DOHH2 (cell line): ENCODE results near the gene TBC1D20.

Experiments
- H3F3A ChIP-seq: fragments of 200-600 bp; sonication (generic), shearing (Covaris generic); 2 replicates; pipeline ENCODE4 v1.6.0; 2016; ENCODE audit warnings: antibody characterized with exemption, mild to moderate bottlenecking; ENCODE audit not compliant: control insufficient read depth, insufficient read depth
- H3K27ac ChIP-seq: fragments of 200-600 bp; sonication (generic); 2 replicates; pipeline ENCODE4 v1.5.1; 2014; ENCODE audit warnings: low read depth, mild to moderate bottlenecking, low read length, moderate library complexity
- H3K27me3 ChIP-seq: fragments of 200-600 bp; sonication (generic); 2 replicates; pipeline ENCODE4 v1.6.1; 2014; ENCODE audit warnings: mild to moderate bottlenecking, low read length, mixed read lengths; ENCODE audit not compliant: control insufficient read depth
- H3K36me3 ChIP-seq: fragments of 200-600 bp; sonication (generic); 2 replicates; pipeline ENCODE4 v1.6.1; 2014; ENCODE audit warnings: mild to moderate bottlenecking, low read length, moderate library complexity, mixed read lengths; ENCODE audit not compliant: control insufficient read depth
- H3K4me1 ChIP-seq: fragments of 200-600 bp; sonication (generic); 2 replicates; pipeline ENCODE4 v1.6.1; 2014; ENCODE audit warnings: mild to moderate bottlenecking, low read length, mixed read lengths; ENCODE audit not compliant: control insufficient read depth
- H3K4me2 ChIP-seq: fragments of 200-600 bp; sonication (generic); 2 replicates; pipeline ENCODE4 v1.6.0; 2014; ENCODE audit warnings: mild to moderate bottlenecking, low read length, moderate library complexity
- H3K4me3 ChIP-seq: fragments of 200-600 bp; sonication (generic); 2 replicates; pipeline ENCODE4 v1.5.1; 2014; ENCODE audit warnings: mild to moderate bottlenecking, low read length, mixed read lengths
- H3K79me2 ChIP-seq: fragments of 200-600 bp; sonication (generic); 2 replicates; pipeline ENCODE4 v1.6.1; 2014; ENCODE audit warnings: mild to moderate bottlenecking, low read length, mixed read lengths; ENCODE audit not compliant: control insufficient read depth
- H3K9me2 ChIP-seq: fragments of 200-600 bp; sonication (generic); replicated peaks from 2 replicates; pipeline ENCODE4 v1.6.1; 2014; ENCODE audit warnings: mild to moderate bottlenecking, low read length, mixed read lengths; ENCODE audit not compliant: control insufficient read depth
- H3K9me3 ChIP-seq: fragments of 200-600 bp; sonication (generic); 2 replicates; pipeline ENCODE4 v1.6.1; 2014; ENCODE audit warnings: antibody characterized with exemption, low read length, mixed read lengths; ENCODE audit not compliant: control insufficient read depth, insufficient read depth
- H4K20me1 ChIP-seq: fragments of 200-600 bp; sonication (generic); 2 replicates; pipeline ENCODE4 v1.6.0; 2014; ENCODE audit warnings: low read depth, mild to moderate bottlenecking, antibody characterized with exemption, low read length, moderate library complexity; ENCODE audit not compliant: control insufficient read depth, insufficient read depth
- EZH2phosphoT487 ChIP-seq: fragments of 200-600 bp; sonication (generic); IDR thresholded peaks from 2 replicates; pipeline ENCODE4 v1.6.1; 2017; ENCODE audit warnings: borderline replicate concordance, mild to moderate bottlenecking, antibody characterized with exemption, low read length, moderate library complexity, mixed read lengths
- TF ChIP-seq, protein P1 (sequence below): fragments of 200-600 bp; sonication (generic); IDR thresholded peaks from one replicate; pipeline ENCODE4 v1.5.1; 2014; ENCODE audit warnings: antibody characterized with exemption, mild to moderate bottlenecking, low read depth, low read length; ENCODE audit not compliant: poor library complexity, severe bottlenecking

The TBC1D20 gene

DNA sequence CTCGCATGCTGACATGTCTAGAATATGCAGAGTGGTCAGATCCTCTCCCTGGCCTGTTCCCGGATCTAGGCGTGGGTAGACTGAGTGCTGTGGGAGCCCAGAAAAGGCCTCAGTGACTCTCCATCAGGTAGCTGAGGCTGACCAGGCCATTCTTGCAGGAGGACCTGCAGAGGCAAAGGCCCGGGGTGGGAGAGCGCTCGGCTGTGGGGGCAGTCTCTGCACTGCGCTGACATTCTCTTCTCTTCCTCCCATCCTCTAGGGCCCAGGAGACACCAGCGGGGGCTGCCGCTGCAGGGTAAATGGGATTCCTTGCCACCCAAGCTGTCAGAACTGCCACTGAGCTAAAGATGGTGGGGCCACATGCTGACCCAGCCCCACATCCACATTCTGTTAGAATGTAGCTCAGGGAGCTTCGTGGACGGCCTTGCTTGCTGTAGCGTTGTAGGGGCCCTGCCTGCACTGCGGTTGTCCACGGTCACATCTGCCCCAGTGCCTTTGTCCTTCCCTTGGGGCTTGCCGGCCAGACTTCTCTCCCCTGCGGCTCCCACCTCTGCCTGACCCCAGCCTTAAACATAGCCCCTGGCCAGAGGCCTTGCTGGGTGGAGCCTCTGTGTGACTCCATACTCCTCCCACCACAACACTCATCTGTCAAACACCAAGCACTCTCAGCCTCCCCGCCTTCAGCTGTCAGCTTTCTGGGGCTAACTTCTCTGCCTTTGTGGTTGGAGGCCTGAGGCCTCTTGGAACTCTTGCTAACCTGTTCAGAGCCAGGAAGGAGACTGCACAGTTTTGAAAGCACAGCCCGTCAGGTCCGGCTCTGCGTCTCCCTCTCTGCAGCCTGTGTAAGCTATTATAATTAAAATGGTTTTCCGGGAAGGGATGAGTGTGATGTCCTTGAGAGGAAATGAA lies 32.0 kb downstream of the TBC1D20 start:
- Histone ChIP-seq H3K4me1 (peaks cover 16% of the 10 kb centered on the region), H3K9me3 (no peaks in the 10 kb centered on the region), H3K9me2 (no peaks in the 10 kb centered on the region), H3K27me3 (no peaks in the 10 kb centered on the region), H3K4me2 (no peak overlapping the region), H3K79me2 (no peaks in the 10 kb centered on the region), H3F3A (no peaks in the 10 kb centered on the region), H3K4me3 (no peak overlapping the region), H3K36me3 (peaks cover 2% of the 10 kb centered on the region; the same call in 1 of the 2 replicates), H3K27ac (no peak overlapping the region), H4K20me1 (no peaks in the 10 kb centered on the region; the same call in 1 of the 2 replicates)
- no peak for TF ChIP-seq EZH2phosphoT487
- TF ChIP-seq, protein P1, sequence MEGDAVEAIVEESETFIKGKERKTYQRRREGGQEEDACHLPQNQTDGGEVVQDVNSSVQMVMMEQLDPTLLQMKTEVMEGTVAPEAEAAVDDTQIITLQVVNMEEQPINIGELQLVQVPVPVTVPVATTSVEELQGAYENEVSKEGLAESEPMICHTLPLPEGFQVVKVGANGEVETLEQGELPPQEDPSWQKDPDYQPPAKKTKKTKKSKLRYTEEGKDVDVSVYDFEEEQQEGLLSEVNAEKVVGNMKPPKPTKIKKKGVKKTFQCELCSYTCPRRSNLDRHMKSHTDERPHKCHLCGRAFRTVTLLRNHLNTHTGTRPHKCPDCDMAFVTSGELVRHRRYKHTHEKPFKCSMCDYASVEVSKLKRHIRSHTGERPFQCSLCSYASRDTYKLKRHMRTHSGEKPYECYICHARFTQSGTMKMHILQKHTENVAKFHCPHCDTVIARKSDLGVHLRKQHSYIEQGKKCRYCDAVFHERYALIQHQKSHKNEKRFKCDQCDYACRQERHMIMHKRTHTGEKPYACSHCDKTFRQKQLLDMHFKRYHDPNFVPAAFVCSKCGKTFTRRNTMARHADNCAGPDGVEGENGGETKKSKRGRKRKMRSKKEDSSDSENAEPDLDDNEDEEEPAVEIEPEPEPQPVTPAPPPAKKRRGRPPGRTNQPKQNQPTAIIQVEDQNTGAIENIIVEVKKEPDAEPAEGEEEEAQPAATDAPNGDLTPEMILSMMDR = no peak

DNA sequence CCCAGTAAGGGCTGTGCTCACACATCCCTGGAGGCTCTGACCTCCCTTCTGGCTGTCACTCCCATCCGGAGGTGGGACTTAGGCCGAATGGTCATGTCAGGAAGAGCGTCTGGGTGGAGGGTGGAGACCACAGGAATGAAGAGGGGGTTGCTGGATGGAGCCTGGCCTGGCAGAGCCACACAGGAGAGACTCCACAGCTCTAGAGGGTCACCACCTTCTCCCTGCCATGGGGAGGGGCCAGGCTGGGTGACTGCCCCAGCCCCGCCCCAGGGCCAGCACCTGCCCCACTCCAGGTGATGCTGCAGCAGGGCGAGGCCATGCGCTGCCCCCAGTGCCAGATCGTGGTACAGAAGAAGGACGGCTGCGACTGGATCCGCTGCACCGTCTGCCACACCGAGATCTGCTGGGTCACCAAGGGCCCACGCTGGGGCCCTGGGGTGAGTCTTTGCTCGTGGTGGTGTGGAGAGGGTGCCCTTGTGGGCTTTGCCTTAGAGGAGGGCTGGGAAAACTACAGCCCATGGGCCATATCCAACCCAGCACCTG lies 33.6 kb downstream of the TBC1D20 start:
- Histone ChIP-seq H4K20me1 (no peaks in the 10 kb centered on the region; the same call in 1 of the 2 replicates), H3K4me3 (no peak overlapping the region), H3K4me2 (no peak overlapping the region), H3K27me3 (no peaks in the 10 kb centered on the region), H3K4me1 (peaks cover 6% of the 10 kb centered on the region), H3K9me2 (no peaks in the 10 kb centered on the region), H3F3A (no peaks in the 10 kb centered on the region), H3K9me3 (no peaks in the 10 kb centered on the region), H3K79me2 (no peaks in the 10 kb centered on the region), H3K27ac (no peak overlapping the region), H3K36me3 (no peaks in the 10 kb centered on the region; the same call in 1 of the 2 replicates)
- TF ChIP-seq, protein P1 = no peak
- TF ChIP-seq EZH2phosphoT487 = no peak

DNA sequence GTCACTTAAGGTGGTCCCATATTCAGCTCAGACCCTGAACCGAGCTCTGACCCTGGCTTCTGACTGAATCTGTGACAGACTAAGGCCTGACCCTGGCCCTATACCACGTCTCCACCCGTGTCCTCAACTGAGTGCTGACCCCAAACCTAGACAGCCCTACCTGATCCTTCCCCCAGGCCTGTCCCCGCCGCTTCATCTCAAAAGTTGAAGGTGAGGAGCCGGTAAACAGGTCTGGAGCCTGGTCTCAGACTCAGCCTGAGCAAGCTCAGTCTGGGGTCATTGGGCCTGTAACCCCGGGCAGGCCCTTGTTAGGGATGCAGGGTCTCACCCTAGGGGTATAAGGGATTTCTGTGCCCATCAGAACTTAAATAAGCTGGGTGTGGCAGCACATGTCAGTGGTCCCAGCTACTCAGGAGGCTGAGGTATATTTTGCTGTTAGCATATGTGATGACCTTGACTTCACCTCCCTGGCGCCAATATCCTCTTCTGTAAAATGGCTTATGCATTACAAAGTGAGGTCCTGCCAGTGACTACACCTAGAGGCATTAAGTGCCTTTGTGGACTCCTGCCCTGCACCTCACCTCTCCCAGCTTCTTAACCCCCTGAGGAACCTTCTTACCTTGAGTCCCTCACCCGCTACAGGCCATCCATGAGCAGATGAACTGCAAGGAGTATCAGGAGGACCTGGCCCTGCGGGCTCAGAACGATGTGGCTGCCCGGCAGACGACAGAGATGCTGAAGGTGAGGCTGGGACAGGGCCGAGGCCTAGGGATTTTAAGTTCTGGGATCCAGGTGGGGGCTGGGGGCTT lies 34.3 kb downstream of the TBC1D20 start:
- H3K4me2 ChIP-seq = no peak overlapping the region
- no peaks in the 10 kb centered on the region for H3K9me3 ChIP-seq
- H3F3A ChIP-seq = no peaks in the 10 kb centered on the region
- no peak overlapping the region for H3K4me3 ChIP-seq
- H4K20me1 ChIP-seq = no peaks in the 10 kb centered on the region; the same call in 1 of the 2 replicates
- no peaks in the 10 kb centered on the region; the same call in 1 of the 2 replicates for H3K36me3 ChIP-seq
- no peaks in the 10 kb centered on the region for H3K4me1 ChIP-seq
- no peaks in the 10 kb centered on the region for H3K79me2 ChIP-seq
- no peak overlapping the region for H3K27ac ChIP-seq
- no peaks in the 10 kb centered on the region for H3K27me3 ChIP-seq
- TF ChIP-seq EZH2phosphoT487 = no peak
- TF ChIP-seq, protein P1 = no peak
- H3K9me2 ChIP-seq = no peaks in the 10 kb centered on the region
